WTC11 (cell line): ENCODE results near the gene TRAF7.

Experiments
- CTCF ChIP-seq: fragments of 200-600 bp; IDR thresholded peaks from 2 replicates; pipeline ENCODE4 v1.8.0; 2022; ENCODE audit warnings: antibody characterized with exemption
- RELA ChIP-seq: sonication (generic); formaldehyde crosslinking; IDR thresholded peaks from 2 replicates; pipeline ENCODE4 v1.8.1; 2022; ENCODE audit warnings: missing genetic modification reagents, mild to moderate bottlenecking, borderline replicate concordance
- SMAD3 ChIP-seq: sonication (generic); formaldehyde crosslinking; IDR thresholded peaks from 2 replicates; pipeline ENCODE4 v1.8.0; 2022; ENCODE audit warnings: missing genetic modification reagents, mild to moderate bottlenecking, borderline replicate concordance
- SMAD4 ChIP-seq: sonication (generic); formaldehyde crosslinking; IDR thresholded peaks from 2 replicates; pipeline ENCODE4 v1.8.0; 2022; ENCODE audit warnings: mild to moderate bottlenecking, missing genetic modification reagents
- TEAD1 ChIP-seq: sonication (generic); formaldehyde crosslinking; IDR thresholded peaks from 2 replicates; pipeline ENCODE4 v1.8.0; 2022; ENCODE audit warnings: mild to moderate bottlenecking, missing genetic modification reagents
- TF ChIP-seq, protein P1 (sequence below): sonication (generic); formaldehyde crosslinking; IDR thresholded peaks from 2 replicates; pipeline ENCODE4 v1.8.0; 2023; ENCODE audit warnings: mild to moderate bottlenecking, missing genetic modification reagents

DNA sequence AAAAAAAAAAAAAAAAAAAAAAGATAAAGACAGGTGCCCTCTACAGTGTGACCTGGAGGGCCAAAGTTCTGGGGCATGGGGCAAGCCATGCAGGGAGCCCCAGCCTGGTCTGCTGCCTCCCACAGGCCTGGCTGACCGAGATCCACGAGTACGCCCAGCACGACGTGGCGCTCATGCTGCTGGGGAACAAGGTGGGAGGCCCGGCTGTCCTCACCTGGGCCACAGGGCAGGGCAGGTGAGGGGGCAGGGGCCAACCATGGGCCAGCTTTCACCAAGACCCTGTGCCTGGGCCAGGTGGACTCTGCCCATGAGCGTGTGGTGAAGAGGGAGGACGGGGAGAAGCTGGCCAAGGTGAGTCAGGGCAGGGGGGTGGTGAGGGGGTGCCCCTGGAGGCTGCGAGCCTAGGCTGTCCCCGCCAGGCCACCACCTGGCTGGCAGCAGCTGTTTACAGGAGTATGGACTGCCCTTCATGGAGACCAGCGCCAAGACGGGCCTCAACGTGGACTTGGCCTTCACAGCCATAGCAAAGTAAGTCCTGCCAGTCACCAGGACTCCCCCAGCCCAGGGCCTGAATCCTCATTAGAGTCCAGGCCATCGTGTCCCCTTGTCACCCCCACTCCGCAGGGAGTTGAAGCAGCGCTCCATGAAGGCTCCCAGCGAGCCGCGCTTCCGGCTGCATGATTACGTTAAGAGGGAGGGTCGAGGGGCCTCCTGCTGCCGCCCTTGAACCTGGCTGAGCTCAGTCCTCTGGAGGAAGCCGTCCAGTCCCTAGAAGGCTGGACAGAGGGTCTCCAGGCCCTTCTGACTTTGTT lies 2.7 kb upstream of the TRAF7 start:
- TF ChIP-seq CTCF (no peak), SMAD4 (no peak), TEAD1 (CRISPR knock-in tag) (peak; percentile 8), RELA (CRISPR knock-in tag) (no peak), SMAD3 (CRISPR knock-in tag) (no peak)
- TF ChIP-seq, protein P1, sequence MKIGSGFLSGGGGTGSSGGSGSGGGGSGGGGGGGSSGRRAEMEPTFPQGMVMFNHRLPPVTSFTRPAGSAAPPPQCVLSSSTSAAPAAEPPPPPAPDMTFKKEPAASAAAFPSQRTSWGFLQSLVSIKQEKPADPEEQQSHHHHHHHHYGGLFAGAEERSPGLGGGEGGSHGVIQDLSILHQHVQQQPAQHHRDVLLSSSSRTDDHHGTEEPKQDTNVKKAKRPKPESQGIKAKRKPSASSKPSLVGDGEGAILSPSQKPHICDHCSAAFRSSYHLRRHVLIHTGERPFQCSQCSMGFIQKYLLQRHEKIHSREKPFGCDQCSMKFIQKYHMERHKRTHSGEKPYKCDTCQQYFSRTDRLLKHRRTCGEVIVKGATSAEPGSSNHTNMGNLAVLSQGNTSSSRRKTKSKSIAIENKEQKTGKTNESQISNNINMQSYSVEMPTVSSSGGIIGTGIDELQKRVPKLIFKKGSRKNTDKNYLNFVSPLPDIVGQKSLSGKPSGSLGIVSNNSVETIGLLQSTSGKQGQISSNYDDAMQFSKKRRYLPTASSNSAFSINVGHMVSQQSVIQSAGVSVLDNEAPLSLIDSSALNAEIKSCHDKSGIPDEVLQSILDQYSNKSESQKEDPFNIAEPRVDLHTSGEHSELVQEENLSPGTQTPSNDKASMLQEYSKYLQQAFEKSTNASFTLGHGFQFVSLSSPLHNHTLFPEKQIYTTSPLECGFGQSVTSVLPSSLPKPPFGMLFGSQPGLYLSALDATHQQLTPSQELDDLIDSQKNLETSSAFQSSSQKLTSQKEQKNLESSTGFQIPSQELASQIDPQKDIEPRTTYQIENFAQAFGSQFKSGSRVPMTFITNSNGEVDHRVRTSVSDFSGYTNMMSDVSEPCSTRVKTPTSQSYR (CRISPR knock-in tag): no peak
